ENCODE data around the gene PLXNA3.
A peak's percentile ranks its signal among the peaks of the same experiment; 100 is the strongest.
"Not testable (repeated sequence)": the region's sequence is repeated elsewhere in the genome, so short reads cannot be mapped to it uniquely, and the experiment has no call there.

Gene PLXNA3

DNA sequence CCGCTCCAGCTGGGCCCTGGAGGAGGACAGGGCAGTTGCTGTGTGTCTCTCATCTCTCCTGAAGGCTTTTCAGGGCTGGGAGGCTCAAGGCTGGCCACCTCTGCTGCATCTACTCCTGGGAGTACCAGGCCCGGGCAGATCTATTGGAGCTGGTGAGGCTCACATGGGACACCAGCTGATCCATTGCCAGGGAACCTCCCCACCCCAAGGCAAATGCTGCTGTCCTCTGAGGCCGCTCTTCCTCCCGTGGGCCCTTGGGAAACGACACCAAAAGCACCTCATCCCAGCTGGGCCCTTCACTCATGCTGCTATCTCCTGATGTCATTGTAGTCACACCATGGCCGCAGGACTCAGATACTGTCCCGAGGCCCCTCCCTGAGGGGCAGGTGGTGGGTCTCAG, 24.7 kb downstream of the PLXNA3 start:
- DNase-seq: no peak

GRCh38 chrX:154483325-154483724, 25.2 kb downstream of the PLXNA3 start:
- no peak for DNase-seq

- DNase-seq: no peak
These were observed 26.4 kb downstream of the PLXNA3 start for GRCh38 chrX:154484255-154485149.

- DNase-seq: peak in 1 of 2 experiments; percentile 13
These were observed 27.3 kb downstream of the PLXNA3 start for GRCh38 chrX:154485150-154486051.

DNA sequence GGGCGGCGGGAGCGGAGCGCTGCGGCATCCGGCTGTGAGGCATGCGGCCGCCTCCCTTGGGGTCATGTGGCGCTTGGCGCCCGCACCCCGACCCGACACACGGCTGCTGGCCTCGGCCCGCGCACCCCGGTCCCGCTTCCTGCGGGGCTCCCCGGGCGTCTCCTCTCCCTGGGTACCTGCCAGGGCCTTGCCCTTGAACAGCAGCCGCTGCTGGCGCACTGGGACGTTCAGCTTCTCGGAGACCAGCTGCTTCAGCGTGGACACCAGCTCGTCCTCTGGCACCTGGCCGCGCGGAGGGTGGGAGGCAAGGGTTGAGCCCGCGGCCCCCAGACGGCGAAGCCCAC, 27.9 kb downstream of the PLXNA3 start:
- no peak for DNase-seq

GRCh38 chrX:154486396-154487207, 28.5 kb downstream of the PLXNA3 start, which contains the start of gene UBL4A:
TSS of gene UBL4A (minus strand) at chrX:154486615. CDS start at chrX:154486584, 31 bp downstream.
- peak in 1 of 2 experiments; percentile 24 for DNase-seq

DNA sequence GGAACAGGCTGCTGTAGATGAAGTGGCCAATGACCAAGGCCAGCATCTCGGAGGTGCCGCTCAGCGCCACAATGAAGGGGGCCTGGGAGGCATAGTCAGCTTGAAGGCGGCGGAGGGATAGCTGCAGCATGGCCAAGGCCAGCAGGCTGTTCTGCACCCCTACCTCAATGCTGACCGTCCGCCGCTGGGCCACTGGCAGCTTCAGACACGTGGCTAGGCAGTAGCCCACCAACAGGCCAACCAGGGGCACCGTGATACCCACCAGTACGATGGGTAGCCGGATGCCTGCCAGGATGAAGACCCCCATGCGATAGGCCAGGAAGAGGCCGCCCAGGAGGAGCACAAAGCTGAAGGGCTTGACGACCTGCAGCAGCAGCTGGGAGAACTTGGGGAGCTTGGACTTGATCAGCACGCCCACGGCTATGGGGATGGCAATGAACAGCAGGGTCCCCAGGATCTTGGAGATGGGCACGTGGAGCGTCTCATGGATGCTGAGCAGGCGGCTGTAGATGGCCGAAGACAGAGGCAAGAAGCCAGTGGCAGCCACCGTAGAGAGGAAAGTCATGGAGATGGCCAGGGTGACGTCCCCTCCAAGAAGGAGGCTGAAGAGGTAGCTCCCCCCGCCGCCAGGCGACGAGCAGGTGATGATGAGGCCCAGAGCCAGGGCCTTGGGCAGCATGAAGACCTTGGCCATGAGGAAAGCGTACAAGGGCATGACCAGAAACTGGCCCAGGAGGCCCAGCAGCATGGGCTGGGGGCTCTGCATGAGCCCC, 29.6 kb downstream of the PLXNA3 start:
- no peak for DNase-seq

- DNase-seq: no peak
These were observed 30.4 kb downstream of the PLXNA3 start for GRCh38 chrX:154488336-154489075.

GRCh38 chrX:154489182-154489581, 31.1 kb downstream of the PLXNA3 start:
- DNase-seq: no peak

GRCh38 chrX:154490021-154490413, 31.9 kb downstream of the PLXNA3 start:
- DNase-seq: no peak

DNA sequence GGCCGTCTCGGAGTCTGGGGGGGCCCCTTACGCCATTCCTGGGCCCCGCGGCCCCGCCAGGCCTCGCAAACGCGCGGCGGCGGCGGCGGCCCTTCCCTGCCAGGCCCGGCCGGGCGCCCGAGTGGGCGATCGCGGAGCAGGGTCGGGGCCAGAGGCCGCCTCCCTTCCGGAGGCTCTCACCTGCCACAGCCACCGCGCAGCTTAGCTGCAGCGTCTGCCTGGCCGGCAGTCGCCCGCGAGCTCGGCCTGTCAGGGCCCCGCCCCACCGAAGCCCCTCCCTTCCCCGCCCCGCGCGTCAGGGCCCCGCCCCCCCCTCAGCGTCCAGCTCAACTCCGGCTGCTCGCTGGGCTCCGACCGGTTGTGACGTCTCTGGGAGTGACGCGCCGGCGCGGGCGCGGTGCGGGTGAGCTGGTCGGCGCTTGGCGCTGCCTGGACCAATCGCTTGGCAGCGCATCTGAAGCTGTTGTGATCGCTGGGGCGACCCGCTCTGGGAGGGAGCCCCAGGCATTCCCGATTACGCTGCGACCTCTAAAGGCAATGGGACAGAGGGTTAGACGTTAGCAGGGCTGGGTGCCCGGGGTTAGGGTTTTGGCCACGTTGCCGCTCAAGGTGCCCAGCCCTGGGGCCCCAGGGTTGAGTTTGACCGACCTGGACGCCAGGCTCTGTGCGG, 32.5 kb downstream of the PLXNA3 start, which contains the start of gene SLC10A3:
SLC10A3 (minus strand) TSS at position 216 of the 670 bp plus-strand sequence. CDS start 1,689 bp downstream, outside the sequence.
- peak; percentile 80 to 86 for DNase-seq

DNA sequence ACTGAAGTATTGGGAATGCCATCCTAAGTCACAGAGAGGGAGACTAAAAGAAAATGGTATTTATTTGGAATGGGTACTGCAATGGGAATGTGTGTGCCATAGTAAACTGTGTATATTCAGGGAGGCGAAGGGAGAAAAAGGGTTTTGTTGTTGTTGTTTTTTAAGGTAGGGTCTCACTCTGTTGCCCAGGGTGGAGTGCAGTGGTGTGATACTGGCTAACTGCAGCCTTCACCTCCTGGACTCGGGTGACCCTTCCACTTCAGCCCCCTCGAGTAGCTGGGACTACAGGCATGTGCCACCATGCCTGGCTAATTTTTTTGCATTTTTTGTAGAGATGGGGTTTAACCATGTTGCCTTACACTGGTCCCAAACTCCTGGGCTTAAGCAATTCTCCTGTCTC, 36.6 kb downstream of the PLXNA3 start:
- no peak for DNase-seq

GRCh38 chrX:154495472-154495922, 37.4 kb downstream of the PLXNA3 start:
- no peak for DNase-seq

GRCh38 chrX:154496591-154497137, 38.6 kb downstream of the PLXNA3 start:
- not testable (repeated sequence) for DNase-seq

DNA sequence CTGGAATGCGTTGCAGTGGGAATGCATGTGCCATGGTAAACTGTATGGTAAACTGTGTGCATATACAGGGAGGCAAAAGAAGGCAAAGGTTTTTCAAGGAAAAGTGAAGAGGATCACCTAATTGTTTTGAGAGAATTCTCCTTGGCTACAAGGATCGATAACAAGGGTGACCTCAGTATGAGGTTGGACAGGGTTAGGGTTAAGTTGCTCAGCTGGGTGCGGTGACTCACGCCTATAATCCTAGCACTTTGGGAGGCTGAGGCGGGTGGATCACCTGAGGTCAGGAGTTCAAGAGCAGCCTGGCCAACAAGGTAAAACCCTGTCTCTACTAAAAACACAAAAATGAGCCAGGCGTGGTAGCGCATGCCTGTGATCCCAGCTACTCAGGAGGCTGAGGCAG, 43.3 kb downstream of the PLXNA3 start:
- not testable (repeated sequence) for DNase-seq

GRCh38 chrX:154502098-154502497, 44.0 kb downstream of the PLXNA3 start:
- DNase-seq: no peak

DNA sequence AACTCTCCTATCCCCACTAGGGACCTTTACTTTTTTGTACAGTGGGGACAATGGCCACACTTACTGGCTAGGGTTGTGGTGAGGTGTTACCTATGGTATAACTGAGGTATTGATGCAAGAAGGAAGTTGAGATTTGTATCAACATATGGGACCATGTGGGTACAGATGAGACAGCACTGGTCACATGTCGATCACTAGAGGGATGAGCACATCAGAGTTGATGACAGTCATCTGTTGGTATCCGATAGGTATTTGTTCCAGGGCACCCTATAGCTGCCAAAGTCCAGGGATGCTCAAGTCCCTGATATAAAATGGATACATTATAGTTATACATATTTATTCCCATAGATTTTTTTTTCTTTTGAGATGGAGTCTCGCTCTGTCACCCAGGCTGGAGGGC, 44.9 kb downstream of the PLXNA3 start:
- DNase-seq: no peak

- DNase-seq: no peak
These were observed 47.7 kb downstream of the PLXNA3 start for GRCh38 chrX:154505734-154506133.

DNA sequence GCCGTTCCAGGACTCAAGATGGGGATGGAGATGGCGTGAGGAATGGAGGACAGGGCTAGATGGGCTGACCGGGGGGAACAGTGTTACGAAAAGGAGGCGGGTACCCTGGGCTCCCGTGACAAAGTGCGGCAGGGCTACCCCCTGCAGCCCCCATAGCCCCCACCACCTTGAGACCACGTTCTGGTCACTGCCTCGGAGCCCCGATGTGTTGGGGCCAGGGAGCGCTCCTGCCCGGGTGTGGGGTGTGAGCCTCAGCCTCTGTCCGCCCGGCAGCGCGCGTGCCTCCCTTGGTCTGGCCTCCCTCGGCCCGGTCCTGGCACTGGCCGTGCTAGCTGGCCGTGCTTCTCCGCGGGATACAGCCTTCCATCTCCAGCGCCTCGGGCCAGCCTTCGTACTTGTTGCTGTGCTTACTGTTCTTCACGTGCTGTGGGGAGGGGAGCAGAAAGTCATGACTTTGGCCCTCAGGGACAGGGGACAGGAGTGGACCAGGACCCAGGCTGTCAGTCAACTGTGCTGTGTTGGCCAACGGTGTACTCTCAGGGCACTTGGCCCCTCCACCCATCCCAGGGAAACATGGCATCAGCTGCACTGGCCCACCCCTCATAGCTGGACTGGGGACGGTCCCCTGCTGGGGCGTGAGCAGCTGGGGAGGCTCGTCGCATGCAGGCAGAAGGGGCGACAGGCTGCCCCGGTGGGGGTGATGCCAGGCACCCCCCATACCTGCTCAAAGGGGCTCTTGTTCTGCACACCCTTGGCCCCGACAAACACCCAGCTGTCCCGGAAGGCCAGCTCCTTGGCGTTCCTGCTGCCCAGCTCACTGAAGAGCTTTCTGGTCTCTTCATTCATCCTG, 48.6 kb downstream of the PLXNA3 start:
- DNase-seq: no peak

All from NCI-H2081 (cell line).